H4 (cell line): ENCODE measurements around the gene MAP3K2. TPM values are rescaled to one million over a fixed set of nuclear protein-coding genes. Genes with fewer than 3 reads are reported as not detected.
"Not testable (repeated sequence)": the region's sequence is repeated elsewhere in the genome, so short reads cannot be mapped to it uniquely, and the experiment has no call there.

Experiments
- DNase-seq: peaks from one replicate; pipeline ENCODE4 v3.0.0-alpha.2; 2015; ENCODE audit warnings: low spot score
- total RNA-seq: library from RNA; depleted of rRNA; stranded (reverse); fragments of >200 nt; shearing (Covaris generic); gene quantifications from 2 replicates; pipeline ENCODE4 v1.2.3, GENCODE V29; 2014

MAP3K2 gene
- total RNA-seq, 1 experiment from 2014 or later: 17.4 TPM

- no peak for DNase-seq
Measured at GRCh38 chr2:127421116-127421800, 33.5 kb upstream of the MAP3K2 start.

GRCh38 chr2:127420039-127420864 is 32.5 kb upstream of the MAP3K2 start:
- no peak for DNase-seq

- no peak for DNase-seq
Measured at GRCh38 chr2:127419448-127420038, 31.8 kb upstream of the MAP3K2 start.

GRCh38 chr2:127419112-127419430 is 31.3 kb upstream of the MAP3K2 start:
- no peak for DNase-seq

GRCh38 chr2:127418300-127419111 is 30.7 kb upstream of the MAP3K2 start, which contains the start of gene PROC:
Gene PROC, plus strand, starts transcription at chr2:127418427. Its CDS starts 1,516 bp downstream, at chr2:127419943.
- DNase-seq: no peak

GRCh38 chr2:127417406-127417805 is 29.6 kb upstream of the MAP3K2 start:
- DNase-seq: no peak

GRCh38 chr2:127416506-127417001 is 28.8 kb upstream of the MAP3K2 start:
- no peak for DNase-seq

GRCh38 chr2:127415593-127416505 is 28.1 kb upstream of the MAP3K2 start:
- DNase-seq: no peak

- DNase-seq: no peak
Measured at GRCh38 chr2:127414638-127415592, 27.1 kb upstream of the MAP3K2 start.

GRCh38 chr2:127413782-127414637 is 26.2 kb upstream of the MAP3K2 start:
- DNase-seq: peak; percentile 71

- DNase-seq: no peak
Measured at GRCh38 chr2:127413200-127413599, 25.4 kb upstream of the MAP3K2 start.

GRCh38 chr2:127411653-127412369 is 24.0 kb upstream of the MAP3K2 start:
- DNase-seq: no peak

GRCh38 chr2:127410871-127411652 is 23.3 kb upstream of the MAP3K2 start:
- DNase-seq: peak; percentile 81

GRCh38 chr2:127409716-127410115 is 21.9 kb upstream of the MAP3K2 start:
- DNase-seq: not testable (repeated sequence)

GRCh38 chr2:127408807-127409099 is 21.0 kb upstream of the MAP3K2 start:
- DNase-seq: no peak

- DNase-seq: peak; percentile 86
Measured at GRCh38 chr2:127408004-127408806, 20.4 kb upstream of the MAP3K2 start.
